ENCODE measurements around the gene RAD51AP2.

- no peak for TF ChIP-seq ZNF274 (IDR thresholded peaks at IDR 0.05; ENCODE audit: low read length)
- no peak for TF ChIP-seq ZNF274 (tag by site-specific recombination; IDR thresholded peaks at IDR 0.05; ENCODE audit: borderline replicate concordance)
- no peak for TF ChIP-seq ZNF488 (tag by site-specific recombination; IDR thresholded peaks at IDR 0.05)
- TF ChIP-seq ZNF133 (tag by site-specific recombination; IDR thresholded peaks at IDR 0.05), result no peak
- TF ChIP-seq ZNF211 (tag by site-specific recombination; IDR thresholded peaks at IDR 0.05; ENCODE audit: low read depth), result no peak
- no peak for TF ChIP-seq ZBTB6 (tag by site-specific recombination; IDR thresholded peaks at IDR 0.05)
- no peak for TF ChIP-seq ZBTB49 (tag by site-specific recombination; IDR thresholded peaks at IDR 0.05; ENCODE audit: low read depth)
- no peak for TF ChIP-seq ZNF776 (tag by site-specific recombination; IDR thresholded peaks at IDR 0.05; ENCODE audit: borderline replicate concordance)
- TF ChIP-seq ZNF629 (tag by site-specific recombination; IDR thresholded peaks at IDR 0.05), result no peak
- no peak for TF ChIP-seq CTCF (tag by site-specific recombination; IDR thresholded peaks at IDR 0.05)
Observed at GRCh38 chr2:17536416-17536815, 18.2 kb upstream of the RAD51AP2 start.

Data from HEK293 (cell line).